Measurements from ENCODE around the gene OR2L13.
"Not testable (repeated sequence)": the region's sequence is repeated elsewhere in the genome, so short reads cannot be mapped to it uniquely, and the experiment has no call there.

The OR2L13 gene

DNA sequence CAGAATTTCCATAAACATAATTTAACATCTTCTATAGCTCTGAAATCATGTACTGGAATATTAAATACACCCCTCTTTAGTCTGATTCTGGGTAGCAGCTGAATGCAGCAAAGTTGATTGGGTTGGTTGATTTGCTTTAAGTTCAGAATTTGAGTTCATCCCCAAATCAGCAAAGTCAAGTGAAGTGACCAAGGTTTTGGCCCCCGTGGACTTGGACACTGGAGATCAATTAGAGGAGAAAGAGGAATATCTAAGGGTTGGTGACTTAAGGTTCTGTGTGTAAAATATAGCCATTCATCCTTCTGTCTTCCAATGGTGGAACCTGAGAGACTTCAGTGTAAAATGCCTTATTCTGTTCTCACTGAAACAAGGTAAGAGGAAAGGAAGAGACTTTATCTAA lies at the start of gene OR2L13:
TSS of gene OR2L13 (plus strand) at position 301 of the 400 bp plus-strand sequence. CDS start 4,192 bp downstream, outside the sequence.
- no peak for DNase-seq

DNA sequence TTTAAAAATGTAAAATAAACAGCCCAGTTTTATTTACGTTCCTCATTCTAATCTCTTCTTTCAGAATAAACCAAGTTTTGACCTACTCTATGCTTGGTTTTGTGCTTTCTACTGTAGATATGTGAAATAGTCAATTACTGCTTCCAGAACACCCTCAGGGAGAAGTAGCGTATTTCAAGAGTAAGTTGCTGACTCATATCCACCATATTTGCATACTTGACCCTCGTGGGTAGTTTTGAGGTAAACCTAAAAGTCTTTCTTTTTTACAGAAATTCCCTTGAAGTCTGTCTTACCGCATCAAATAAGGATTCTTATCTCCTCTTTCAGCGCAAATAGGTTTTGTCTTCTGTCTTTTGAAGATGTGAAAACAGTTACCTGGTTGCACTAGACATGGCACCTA lies 49.8 kb upstream of the OR2L13 start:
- no peak for DNase-seq

DNA sequence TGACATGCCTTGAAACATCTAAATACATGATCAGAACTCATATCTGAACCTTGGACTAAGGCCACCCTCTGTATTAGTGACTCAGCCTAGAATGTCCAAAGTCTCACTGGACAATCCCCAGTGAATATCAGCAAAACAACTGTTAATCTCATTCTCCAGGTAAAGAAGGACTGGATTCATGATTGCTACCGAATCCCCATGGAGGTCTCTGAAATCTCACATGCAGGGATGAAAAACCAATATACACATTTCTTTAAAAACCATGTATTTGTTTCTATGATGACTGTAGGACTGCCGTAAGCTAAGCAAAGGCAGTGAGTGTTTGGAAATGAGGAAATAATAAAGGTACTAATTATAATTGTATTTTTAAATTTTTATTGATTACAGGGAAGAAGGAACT lies 48.4 kb upstream of the OR2L13 start, which contains the start of gene OR2L3:
TSS of gene OR2L3 (plus strand) at position 301 of the 400 bp plus-strand sequence. CDS start 13,846 bp downstream, outside the sequence.
- DNase-seq = no peak

GRCh38 chr1:248047008-248047407 lies 48.0 kb upstream of the OR2L13 start:
- DNase-seq = no peak

- DNase-seq = no peak
Observed at GRCh38 chr1:248054671-248055070, 40.3 kb upstream of the OR2L13 start.

- no peak for DNase-seq
Observed at GRCh38 chr1:248055261-248055660, 39.7 kb upstream of the OR2L13 start.

DNA sequence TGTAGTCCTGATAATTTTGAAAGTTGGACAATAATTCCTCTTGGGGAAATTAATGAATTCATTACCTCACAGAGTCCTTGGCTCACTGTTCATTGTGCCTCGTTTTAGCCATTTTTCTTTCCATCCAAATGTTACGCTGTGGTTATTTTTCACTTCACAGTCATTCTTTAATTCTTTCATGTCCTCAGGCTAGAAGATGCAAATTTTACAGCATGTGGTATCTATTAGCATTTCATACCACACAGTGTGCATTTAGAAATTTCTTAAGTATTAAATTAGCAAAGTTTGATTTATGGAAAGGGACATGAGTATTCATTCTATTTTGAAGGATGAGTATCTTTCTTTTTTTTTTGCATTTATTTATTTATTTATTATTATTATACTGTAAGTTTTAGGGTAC lies 29.9 kb upstream of the OR2L13 start:
- no peak for DNase-seq

- DNase-seq = no peak
Observed at GRCh38 chr1:248065604-248066003, 29.4 kb upstream of the OR2L13 start.

DNA sequence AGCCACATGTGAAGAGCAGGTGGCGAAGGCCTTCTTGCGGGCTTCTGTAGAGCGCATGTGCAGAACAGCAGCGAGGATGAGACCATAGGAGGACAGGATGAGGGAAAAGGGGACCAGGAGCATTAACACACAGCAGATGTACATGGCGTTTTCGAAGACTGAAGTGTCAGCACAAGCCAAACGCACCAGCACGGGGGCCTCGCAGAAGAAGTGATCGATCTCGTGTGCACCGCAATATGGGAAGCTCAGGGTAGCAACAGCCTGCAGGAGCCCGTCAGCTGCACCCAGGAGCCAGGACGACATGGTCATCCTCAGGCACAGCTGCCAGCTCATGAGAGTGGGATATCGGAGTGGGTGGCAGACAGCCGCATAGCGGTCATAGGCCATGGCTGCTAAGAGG lies 11.1 kb upstream of the OR2L13 start:
- DNase-seq = not testable (repeated sequence)

DNA sequence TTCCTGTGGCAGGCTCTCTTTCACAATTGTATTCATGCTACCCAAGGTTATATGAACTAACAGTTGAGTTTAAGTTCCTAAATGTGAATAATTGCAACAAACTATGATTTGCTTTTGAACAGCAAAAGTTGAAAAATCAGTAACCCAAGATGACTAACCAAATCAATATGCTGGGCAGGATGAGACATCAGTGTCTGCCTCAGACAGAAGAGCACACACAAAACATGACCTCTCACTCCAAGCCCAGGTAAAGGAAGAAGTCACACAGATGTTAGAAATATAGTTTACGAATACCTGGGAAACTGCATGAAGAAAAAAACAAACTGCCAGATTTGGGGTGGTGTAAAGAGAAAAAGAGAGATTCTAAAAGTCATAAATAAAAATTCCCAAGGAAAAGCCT lies 3.5 kb downstream of the OR2L13 start:
- no peak for DNase-seq

DNA sequence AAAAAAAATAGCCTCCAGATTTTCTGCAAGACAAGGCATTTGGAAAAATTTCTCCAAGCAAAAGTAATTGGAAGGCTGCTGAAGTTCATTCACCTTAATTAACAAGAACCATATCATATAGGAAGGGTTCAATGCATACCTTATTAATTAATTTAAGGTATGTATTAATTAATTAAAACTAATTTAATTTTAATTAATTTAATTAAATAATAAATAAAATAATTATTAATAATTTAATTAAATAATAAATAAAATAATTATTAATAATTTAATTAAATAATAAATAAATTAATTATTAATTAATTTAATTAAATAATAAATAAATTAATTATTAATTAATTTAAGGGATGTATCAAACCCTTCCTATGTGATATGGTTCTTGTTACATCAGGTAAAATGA lies 7.9 kb downstream of the OR2L13 start:
- DNase-seq = no peak

DNA sequence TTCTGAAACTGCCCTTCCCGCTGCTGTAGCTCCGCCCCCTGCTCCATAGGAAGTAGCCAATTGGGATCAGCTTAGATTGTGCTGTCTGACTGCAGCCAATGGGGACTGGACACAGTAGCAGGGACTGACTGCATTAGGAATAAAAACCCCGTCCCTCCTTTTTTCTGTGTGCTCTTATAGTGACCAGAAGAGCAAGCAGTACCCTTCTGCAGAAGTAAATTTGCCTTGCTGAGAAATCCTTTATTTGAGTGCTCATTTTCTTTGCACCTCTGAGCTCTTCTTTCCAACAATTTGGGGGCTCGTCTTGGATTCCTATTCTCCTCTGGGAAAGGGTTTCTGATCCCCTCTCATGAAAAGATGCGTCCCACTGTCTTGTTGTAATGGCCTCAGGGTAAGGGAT lies 16.2 kb downstream of the OR2L13 start:
- DNase-seq = no peak

GRCh38 chr1:248114890-248115289 lies 19.9 kb downstream of the OR2L13 start:
- DNase-seq = no peak

- no peak for DNase-seq
Observed at GRCh38 chr1:248127653-248128052, 32.7 kb downstream of the OR2L13 start.

GRCh38 chr1:248136811-248137210 lies 41.8 kb downstream of the OR2L13 start:
- no peak for DNase-seq

- no peak for DNase-seq
Observed at GRCh38 chr1:248140846-248141245, 45.9 kb downstream of the OR2L13 start.

DNA sequence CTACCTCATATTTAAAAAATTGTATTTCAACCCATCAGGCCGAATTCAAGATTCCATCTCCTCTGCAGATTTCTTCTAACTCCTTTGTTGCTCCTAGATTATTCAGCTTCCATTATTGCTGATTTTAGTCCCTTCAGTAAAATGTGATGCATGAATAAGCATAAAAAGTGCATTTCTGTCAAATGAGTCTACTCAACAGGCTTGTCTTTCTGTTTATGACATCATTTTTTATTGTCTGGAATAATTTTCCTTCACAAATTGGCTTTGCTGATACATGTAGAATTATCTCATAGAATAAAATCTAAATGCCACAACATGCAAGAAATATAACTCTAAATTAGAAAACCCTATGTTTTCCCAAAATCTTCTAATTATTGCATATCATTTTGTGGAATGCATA lies 48.3 kb downstream of the OR2L13 start:
- DNase-seq = no peak

DNA sequence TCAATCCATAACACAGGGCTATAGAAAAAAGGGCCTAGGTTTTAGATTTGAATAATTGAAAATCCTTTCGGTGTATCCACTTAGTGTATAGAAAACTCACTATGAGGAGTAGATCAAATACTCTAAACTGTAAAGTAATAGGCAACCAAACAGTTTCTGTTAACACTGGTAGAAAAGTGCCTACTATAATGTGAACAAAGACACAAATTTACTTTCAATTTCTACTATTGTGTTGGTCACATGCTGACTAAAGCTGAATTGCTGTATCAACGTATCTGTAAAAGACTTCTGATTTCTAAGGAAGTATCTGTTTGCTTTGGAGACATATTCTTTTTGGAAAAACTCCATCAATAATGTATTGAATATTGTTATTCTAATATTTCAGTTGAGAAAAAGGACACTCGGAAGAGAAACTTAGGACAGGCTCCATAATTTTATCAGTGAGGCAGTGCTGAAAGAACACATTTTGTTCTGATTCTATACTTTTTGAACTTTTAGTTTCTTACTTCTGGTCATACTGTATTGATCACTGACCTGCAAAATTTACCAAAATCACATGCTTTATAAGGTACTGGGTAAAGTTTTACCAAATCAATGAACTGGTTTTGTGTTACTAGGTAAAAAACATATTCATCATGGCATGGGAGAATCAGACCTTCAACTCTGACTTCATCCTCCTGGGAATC lies 49.7 kb downstream of the OR2L13 start, which contains the start of gene OR2M5:
TSS of gene OR2M5 (plus strand) at position 636 of the 686 bp plus-strand sequence. CDS start at position 636, 0 bp downstream.
- DNase-seq = no peak
